DMS 273 treated with DMSO at 0.1 percent for 48 hours (cell line): ENCODE results near the gene COA8.

Experiments used
- DNase-seq: peaks from one replicate; lab custom pipeline; 2025; lab: John Stamatoyannopoulos, UW

The COA8 gene

GRCh38 chr14:103623883-103624482, 61.2 kb downstream of the COA8 start:
- peak; percentile 13 for DNase-seq

DNA sequence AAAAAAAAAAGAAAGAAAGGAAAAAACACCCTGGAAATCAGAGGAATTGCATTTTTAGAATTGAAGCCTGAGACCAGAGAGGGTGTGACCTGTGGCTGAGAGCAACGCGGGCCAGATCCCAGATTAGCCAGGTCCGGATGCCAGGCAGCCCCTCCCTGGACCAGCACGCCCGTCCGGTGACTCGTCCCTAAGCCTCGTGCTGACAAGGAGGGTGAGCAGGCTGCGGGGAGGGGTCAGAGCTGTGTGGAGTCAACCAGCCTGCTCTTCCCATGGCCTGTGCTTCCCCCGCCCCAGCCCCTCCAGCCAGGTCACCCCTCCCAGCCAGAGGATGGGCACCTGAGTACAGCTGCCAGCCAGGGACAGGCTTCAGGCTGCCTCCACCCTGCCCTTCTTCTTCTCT, 62.1 kb downstream of the COA8 start:
- no peak for DNase-seq

GRCh38 chr14:103625356-103626095, 62.8 kb downstream of the COA8 start:
- DNase-seq: no peak

- DNase-seq: no peak
Observed at GRCh38 chr14:103626146-103626850, 63.5 kb downstream of the COA8 start.

GRCh38 chr14:103627073-103628025, 64.6 kb downstream of the COA8 start:
- DNase-seq: no peak

- no peak for DNase-seq
Observed at GRCh38 chr14:103628221-103628683, 65.5 kb downstream of the COA8 start.

GRCh38 chr14:103628684-103629502, 66.1 kb downstream of the COA8 start, which contains the start of gene KLC1:
KLC1 (plus strand) TSS chr14:103629211; CDS start chr14:103654565, 25,354 bp downstream.
- DNase-seq: no peak

DNA sequence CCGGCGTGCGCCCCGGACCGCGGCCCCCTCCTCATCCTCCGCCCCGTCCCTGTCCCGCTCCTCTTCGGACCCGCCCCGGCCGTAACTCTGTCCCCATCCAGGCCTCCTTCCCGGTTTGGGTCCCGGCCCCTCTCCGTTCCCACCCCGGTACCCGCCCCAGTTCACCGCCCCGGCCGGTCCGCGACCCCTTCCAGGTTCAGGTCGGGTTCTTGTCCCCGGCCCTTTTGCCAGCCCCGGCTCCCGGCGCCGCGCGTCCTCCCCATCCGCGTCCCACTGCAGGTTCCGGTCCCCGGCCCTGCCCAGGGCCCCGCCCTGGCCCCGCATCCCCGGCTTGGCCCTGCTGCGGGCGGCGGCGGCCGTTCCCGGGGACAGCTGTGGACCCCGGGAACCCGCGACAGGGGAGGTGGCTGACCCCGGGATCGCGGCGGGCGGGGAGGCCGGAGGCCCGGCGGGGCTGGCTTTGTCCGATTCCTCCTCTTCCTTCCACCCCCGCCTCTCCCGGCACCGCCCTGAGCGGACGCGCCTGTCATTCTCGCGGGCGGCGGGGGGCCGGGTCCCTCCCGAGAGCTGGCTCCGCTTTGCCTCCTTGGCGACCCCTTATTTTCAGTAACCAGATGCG, 66.9 kb downstream of the COA8 start:
- no peak for DNase-seq

GRCh38 chr14:103630364-103631108, 67.8 kb downstream of the COA8 start:
- no peak for DNase-seq

DNA sequence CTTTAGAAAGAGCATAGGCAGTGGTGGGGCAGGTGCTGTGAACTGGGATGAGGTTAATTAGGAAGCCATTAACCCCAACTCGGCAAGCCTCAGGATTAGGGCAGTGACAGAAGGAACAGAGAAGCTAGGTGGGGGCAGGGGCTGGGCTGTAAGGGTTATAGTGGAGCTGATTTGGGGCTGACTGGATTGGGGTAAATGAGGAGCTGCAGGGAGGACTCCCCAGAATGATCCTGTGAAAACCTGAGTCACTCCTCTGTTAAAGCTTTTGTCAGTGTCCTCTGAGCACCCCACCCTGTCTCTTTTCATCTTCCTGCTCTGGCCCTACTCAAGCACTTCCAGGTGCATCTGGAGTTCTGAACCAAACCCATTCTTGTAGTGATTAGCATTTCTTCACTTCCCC, 70.6 kb downstream of the COA8 start:
- DNase-seq: no peak

GRCh38 chr14:103634156-103634555, 71.4 kb downstream of the COA8 start:
- DNase-seq: no peak

- DNase-seq: no peak
Observed at GRCh38 chr14:103638594-103638993, 75.8 kb downstream of the COA8 start.
